IPS DF 4.7 (cell line): ENCODE results near the gene SST.

ENCODE experiments used
- DNase-seq: peaks from one replicate; pipeline ENCODE4 v3.0.0-alpha.2; 2013; ENCODE audit warnings: low spot score; ENCODE audit errors: extremely low read depth

SST gene

DNA sequence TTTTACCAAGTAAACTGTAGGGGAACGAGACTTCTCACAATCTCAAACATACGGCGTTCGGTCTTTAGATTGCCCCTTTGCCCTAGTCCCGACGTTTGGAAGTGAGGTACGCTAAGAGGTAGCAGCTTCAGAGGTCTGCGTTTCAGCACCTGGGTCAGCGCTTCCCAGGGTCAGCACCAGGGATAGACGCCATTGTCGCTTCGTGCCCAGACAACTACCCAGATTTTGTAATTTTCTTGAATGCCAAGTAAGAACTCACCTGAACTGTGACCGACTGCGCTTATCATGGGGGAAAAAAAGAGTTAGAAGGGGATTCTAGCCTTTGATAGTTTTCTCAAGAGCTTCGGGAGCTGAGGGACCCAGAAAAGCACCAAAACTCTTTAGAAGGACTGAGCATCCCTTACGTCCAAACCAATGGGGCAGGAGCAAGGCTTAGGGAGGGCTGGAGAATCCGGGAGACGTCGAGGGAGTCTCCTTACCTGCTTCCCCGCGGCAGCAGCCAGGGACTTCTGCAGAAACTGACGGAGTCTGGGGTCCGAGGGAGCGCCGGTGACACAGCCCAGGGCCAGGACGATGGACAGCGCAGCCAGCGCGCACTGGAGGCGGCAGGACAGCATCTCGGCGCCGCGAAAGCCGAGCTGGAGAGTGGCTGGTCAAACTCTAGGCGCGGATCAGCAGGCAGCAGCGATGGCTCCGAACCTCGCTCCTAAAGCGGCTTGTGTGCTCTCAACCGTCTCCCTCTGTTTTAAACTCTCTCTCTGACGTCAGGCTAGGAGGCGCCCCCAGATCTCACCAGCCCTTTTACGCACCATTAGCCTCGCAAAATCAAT is at the start of gene SST:
Gene SST, minus strand, starts transcription at position 720 of the 830 bp plus-strand sequence. Its CDS starts 103 bp downstream, at position 617.
- DNase-seq, result peak; percentile 68

DNA sequence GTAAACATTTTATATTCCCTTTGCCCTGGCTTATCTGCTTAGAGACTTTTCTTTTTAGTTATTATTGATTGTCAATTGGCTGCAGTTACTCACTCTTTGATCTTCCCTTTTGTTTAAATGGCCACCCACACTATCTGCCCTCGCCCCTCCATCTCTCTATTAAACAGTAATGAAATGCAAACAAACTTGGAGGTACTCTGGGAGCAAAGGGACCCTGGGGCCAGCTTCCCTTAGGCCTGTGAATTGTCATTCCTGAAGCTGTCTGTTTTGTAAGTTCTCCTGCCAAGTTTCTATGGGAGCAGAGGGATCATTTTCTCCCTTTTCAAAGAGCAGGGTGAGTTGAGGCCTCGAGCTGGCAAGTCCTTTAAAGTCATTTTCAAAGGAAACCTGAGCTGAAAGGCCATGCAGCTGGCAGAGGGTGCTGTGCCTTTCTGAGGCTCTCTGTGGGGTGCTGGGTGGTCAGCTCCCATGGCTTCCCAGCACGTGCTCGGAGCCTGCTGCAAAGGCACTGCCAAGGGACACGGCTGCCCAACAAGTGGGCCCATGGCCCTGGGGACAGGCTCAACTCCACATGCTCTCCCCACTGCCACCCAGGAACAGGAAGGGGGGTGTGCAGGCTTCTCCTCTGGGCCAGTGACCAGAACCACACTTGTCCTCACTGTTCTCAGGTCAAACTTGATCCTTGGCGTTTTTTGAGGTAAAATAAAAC is 49.6 kb upstream of the SST start:
- no peak for DNase-seq

DNA sequence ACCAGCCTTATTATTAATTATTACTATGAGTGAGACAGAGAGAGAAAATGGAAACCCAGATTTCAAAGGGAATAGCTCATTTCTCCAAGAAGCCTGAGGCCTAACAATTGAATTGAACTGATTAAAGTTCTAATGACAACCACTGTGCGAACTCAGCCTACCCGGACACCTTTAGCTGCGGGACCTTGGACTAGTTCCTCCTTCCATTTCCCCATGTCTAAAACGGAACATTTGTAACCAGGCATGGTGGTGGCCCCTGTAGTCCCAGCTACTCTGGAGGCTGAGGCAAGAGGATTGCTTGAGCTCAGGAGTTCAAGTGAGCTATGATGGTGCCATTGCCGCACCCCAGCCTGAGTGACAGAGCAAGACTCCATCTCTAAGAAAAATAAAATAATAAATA is 48.6 kb upstream of the SST start:
- no peak for DNase-seq

DNA sequence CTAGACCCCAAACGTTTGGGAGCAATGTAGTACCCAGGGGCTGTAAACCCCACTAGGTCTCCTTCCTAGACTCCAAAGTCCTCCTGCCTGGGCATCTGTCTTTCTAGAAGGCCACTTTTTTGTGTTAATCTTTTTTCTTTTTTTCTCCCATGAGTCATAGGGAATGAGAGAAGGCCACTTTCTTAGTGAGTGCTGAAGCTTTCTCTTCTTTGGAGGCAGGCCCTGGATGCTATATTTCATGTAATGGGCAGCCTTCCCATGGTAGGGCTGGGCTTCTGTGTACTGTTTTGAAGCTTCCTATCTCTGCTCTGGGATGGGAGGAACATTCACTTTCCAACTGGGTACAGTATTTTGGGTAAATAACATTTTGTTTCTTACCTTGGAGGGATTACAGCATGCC is 47.4 kb upstream of the SST start:
- no peak for DNase-seq

DNA sequence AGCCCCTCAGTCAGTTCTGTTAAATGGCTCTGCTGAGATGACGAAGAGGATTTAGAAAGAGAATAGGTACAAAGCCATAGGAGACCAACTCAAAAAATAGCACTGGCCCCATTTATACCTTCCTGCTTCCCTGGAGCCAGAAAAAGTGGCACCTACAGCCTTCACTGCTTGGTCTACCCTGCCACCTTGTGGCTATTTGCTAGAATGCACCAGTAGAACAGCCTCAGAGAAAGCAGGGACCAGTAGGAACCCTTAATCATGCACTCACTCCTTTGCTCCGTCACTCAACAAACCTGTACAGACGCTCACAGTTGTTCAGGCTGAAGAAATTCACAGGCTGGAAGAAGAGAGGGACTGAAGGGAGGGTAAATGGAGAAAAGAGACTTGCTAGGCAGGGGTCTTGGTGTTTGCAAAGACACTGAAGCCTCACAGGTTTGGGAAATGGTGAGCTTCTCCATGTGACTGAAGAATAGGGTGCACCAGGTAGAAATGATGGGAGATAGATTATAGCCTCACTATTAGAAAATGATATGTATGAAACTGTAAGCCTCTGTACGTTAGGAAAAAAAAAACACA is 44.3 kb upstream of the SST start:
- DNase-seq, result no peak

DNA sequence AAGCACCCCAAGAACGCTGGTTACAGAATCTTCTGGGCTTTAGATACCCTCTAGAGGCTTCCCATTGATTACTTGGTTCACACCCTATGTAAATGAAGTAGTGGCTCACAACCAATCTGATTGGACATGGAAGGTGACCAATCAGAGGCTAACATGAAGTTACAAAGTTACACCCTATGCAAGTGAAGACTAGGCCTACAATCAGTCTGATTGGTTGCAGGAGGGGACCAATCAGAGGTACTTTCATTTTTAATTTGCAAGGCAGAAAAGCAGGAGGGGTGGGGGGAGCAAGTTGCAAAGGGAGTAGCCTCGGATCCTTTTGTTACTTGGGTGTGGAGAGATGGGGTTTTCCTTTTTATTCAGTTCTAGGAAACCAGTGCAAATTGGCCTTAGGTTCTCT is 43.3 kb upstream of the SST start:
- no peak for DNase-seq

DNA sequence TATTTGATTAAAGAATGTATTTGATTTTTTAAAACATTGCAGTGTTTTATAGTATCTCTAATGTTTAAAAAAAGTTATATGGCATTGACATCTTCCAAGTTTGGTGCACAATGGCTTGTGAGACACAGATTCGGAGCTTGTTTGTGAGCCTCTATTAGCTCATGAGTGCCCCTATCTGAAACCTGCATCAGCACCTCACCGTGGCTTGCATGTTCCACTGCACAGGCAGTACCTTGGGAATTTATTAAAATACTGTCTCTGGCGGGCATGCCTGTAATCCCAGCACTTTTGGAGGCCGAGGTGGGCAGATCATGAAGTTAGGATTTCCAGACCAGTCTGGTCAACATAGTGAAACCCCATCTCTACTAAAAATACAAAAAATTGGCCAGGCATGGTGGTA is 39.0 kb upstream of the SST start:
- DNase-seq, result no peak

DNA sequence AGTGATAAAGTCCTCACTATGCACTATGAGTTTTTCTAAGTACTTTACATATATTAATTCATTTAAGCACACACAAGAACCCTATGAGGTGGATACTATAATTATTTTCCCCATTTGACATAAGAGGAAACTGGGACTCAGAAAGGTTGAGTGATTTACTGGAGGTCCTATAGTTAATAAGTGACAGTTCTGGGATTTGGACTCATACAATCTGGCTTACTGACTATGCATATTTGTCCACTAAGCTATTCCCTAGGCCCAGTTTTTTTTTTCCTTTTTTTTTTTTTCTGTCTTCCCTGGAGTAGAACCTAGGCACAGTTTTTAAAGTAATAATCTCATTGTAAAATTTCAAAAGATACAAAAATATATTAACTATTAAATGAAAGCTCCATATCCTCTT is 38.5 kb upstream of the SST start:
- no peak for DNase-seq

DNA sequence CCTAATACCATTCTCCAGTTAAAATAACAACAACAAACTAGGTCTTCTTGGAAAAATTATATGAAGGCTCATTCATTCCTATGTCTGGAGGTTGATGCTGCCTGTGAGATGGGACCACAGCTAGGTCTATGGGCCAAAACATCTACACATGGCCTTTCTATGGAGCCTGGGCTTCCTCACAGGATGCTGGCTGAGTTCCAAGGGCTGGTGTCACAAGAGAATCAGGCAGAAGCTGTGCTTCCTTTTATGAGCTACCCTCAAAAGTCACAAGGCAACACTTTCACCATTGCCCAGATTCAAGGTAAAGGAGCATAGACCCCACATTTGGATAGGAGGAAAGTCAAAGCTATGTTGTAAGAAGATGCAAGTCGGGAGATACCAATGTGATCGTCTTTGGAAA is 36.8 kb upstream of the SST start:
- no peak for DNase-seq

GRCh38 chr3:187705164-187705563 is 35.0 kb upstream of the SST start:
- DNase-seq, result no peak

GRCh38 chr3:187702507-187703033 is 32.4 kb upstream of the SST start, which contains the start of gene RTP2:
TSS of gene RTP2 (minus strand) at chr3:187702557. CDS start at chr3:187702128, 429 bp downstream.
- DNase-seq, result no peak

- DNase-seq, result no peak
Measured at GRCh38 chr3:187700249-187700648, 30.1 kb upstream of the SST start.

GRCh38 chr3:187698499-187699399 is 28.6 kb upstream of the SST start:
- no peak for DNase-seq

- no peak for DNase-seq
Measured at GRCh38 chr3:187696021-187696420, 25.8 kb upstream of the SST start.

DNA sequence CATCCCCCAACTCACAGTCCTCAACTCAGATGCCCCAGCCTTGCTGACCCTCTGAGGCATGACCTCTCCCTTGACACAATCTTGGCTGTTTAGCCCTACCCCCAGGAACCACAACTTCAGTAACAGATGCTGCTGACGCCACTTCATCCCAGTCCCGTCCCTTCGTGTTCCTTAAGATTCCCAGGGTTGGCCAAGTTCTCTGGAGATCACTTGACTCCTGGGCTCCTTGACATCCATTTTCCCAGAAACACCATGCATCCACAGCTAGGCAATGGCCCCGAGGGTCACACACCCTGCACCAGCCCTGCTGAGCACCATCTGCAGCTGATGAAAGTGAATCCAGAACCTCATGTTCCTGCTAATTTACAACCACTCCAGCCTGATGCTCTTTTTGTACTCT is 25.3 kb upstream of the SST start:
- DNase-seq, result no peak

DNA sequence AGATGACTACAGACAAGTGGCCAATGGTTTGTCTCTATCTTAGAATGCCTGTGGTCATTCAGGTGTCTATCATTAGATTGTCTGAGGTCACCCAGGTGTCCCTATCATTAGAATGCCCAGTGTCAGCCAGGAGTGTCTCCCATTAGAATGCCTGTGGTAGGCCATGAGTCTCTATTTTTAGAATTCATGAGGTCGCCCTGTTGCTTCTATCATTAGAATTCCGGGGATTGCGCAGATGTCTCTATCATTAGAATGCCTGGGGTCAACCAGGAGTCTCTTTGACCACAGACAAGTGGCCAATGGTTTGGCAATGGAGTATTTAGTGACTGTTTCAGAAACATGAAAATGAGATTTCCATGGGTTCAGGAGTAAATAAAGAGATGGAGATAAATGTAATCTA is 24.6 kb upstream of the SST start:
- DNase-seq, result no peak

GRCh38 chr3:187693431-187693830 is 23.2 kb upstream of the SST start:
- DNase-seq, result no peak

GRCh38 chr3:187689984-187690383 is 19.8 kb upstream of the SST start:
- no peak for DNase-seq

DNA sequence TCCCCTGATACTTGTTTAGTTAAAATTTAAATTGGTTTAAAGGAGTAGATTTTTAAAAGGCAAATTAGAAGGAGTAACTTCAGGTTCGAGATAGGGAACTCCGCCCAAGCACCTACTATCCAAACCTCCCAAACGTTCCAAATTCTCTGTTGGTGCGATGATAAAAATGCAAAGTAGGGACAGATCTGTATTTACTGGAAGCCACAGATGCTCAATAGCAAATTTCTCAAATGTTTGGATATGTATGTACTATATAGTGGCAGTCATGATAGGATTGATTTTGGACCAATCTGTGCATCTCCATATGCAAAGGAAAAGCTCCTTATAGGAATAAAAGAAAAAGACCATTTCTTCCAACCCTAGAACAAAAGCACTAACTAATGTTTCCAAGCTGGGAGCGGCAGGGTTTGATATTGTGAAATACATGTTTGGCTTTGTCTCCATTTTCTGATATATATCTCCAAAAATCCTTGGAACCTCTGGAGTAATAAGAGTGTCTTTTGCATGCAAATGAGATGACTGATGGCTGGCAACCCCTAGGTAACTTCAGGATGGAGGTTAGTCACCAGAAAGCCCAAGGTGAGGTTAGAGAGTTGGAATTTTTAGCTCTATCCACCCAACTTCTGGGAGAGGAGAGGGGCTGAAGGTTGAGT is 16.6 kb upstream of the SST start:
- DNase-seq, result no peak

DNA sequence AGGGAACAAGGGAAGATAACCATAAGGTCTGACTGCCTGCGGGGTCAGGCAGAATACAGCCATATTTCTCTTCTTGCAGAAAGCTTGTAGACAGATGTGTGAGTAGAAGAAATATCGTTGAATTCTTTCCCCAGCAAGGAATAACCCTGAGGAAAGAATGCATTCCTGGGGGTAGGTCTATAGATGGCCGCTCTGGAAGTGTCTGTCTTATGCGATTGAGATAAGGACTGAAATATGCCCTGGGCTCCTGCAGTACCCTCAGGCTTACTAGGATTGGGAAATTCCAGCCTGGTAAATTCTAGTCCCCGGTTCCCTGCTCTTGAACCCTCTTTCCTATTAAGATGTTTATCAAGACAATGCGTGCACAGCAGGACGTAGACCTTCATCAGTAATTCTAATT is 15.8 kb upstream of the SST start:
- DNase-seq, result no peak

- DNase-seq, result no peak
Measured at GRCh38 chr3:187684880-187685279, 14.7 kb upstream of the SST start.
